Endothelial cell (in vitro differentiated cells): ENCODE results near the gene PLPPR1. TPM values are rescaled to one million over a fixed set of nuclear protein-coding genes. Genes with fewer than 3 reads are reported as not detected.

ENCODE experiments used
- DNase-seq: peaks from one replicate; pipeline ENCODE4 v3.0.0; 2021; ENCODE audit warnings: low spot score
- H3K27ac Mint-ChIP-seq: one replicate; pipeline ENCODE4 v1.8.0; 2021; ENCODE audit warnings: mixed read lengths, inconsistent platforms; ENCODE audit not compliant: unreplicated experiment
- H3K27me3 Mint-ChIP-seq: one replicate; pipeline ENCODE4 v1.8.0; 2021; ENCODE audit warnings: mild to moderate bottlenecking, moderate library complexity, mixed read lengths, inconsistent platforms; ENCODE audit not compliant: unreplicated experiment
- H3K36me3 Mint-ChIP-seq: one replicate; pipeline ENCODE4 v1.8.0; 2021; ENCODE audit warnings: mild to moderate bottlenecking, low read depth, mixed read lengths, inconsistent platforms; ENCODE audit not compliant: unreplicated experiment
- H3K4me1 Mint-ChIP-seq: one replicate; pipeline ENCODE4 v1.8.0; 2021; ENCODE audit warnings: mild to moderate bottlenecking, mixed read lengths, inconsistent platforms; ENCODE audit not compliant: unreplicated experiment
- H3K4me3 Mint-ChIP-seq: one replicate; pipeline ENCODE4 v1.8.0; 2021; ENCODE audit warnings: mild to moderate bottlenecking, mixed read lengths, inconsistent platforms; ENCODE audit not compliant: unreplicated experiment
- H3K9me3 Mint-ChIP-seq: one replicate; pipeline ENCODE4 v1.8.0; 2021; ENCODE audit warnings: mixed read lengths, inconsistent platforms; ENCODE audit not compliant: unreplicated experiment
- total RNA-seq: library from RNA; stranded (reverse); fragmentation: NEBNext Ultra II Directional; extraction: Animal tissue kit (Norgen Biotek cat#: 25700); gene quantifications from one replicate; pipeline ENCODE4 v1.2.1, GENCODE V29; 2021; ENCODE audit not compliant: unreplicated experiment
- TF ChIP-seq, protein P1 (sequence below): fragments of 200-600 bp; sonication (generic); IDR thresholded peaks from one replicate; pipeline ENCODE4 v1.5.0; 2021; ENCODE audit warnings: antibody characterized with exemption; ENCODE audit not compliant: unreplicated experiment

Gene PLPPR1
- total RNA-seq, 1 donor from 2014 or later = 0.15 TPM

DNA sequence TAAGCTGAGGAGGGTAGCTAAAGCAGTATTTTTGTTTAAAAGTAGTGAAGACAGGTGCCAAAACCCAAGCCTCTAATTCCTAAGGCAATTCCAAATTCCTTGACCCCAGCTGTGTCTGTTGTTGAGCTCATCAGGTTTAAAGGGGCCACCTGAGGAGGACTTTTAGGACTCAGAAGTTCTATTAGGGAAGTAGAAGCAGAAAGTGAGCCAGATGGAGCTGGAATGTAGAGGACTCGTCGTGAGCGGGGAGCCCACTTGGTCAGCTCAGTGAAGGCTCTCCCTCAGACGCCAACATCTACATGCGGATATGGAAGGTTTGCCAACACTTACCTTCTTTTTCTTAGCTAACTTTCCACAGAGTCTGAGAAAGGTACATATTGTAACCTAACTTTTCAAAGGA, 102.8 kb downstream of the PLPPR1 start:
- Mint-ChIP-seq H3K4me1 (no peaks in the 10 kb centered on the region), H3K4me3 (no peak overlapping the region), H3K9me3 (peaks cover 8% of the 10 kb centered on the region), H3K36me3 (peaks cover 8% of the 10 kb centered on the region), H3K27me3 (peaks cover 2% of the 10 kb centered on the region), H3K27ac (no peak overlapping the region)
- TF ChIP-seq, protein P1, sequence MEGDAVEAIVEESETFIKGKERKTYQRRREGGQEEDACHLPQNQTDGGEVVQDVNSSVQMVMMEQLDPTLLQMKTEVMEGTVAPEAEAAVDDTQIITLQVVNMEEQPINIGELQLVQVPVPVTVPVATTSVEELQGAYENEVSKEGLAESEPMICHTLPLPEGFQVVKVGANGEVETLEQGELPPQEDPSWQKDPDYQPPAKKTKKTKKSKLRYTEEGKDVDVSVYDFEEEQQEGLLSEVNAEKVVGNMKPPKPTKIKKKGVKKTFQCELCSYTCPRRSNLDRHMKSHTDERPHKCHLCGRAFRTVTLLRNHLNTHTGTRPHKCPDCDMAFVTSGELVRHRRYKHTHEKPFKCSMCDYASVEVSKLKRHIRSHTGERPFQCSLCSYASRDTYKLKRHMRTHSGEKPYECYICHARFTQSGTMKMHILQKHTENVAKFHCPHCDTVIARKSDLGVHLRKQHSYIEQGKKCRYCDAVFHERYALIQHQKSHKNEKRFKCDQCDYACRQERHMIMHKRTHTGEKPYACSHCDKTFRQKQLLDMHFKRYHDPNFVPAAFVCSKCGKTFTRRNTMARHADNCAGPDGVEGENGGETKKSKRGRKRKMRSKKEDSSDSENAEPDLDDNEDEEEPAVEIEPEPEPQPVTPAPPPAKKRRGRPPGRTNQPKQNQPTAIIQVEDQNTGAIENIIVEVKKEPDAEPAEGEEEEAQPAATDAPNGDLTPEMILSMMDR = no peak
- no peak for DNase-seq

DNA sequence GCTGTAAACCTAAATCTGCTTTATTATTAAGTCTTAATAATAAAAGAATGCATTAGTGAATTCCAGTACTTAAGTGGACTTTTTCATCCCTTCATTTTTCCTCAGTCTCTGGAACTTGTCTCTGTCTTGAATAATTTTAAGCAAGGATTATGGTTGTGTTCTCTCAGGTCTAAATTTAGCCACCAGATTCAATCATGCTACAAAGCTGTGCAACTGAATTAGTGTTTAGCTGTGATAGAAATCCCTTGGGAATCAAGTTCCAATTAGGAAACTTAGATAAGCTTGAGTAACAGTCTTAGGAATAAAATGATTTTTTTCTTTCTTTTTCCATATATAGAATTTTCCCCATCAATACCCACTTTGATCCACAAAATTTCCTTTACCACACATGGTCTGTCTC, 104.3 kb downstream of the PLPPR1 start:
- TF ChIP-seq, protein P1 = no peak

DNA sequence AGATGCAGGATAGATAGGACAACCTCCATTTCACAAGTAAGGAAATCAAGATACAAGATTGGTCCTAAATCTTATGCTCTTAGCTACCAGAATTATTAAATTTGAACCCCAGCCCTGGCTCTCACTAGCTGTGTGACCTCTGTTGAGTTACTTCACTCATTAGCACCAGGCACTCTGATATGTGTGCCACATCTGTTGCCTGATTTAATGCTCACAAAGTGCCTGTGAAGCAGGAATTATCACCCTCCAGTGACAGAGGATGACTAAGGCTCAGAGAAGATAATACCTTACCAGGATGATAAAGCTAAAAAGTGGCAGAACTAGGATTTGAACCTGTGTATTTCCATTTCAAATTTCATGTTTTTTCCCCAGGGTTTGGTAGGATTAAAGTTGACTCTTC, 110.0 kb downstream of the PLPPR1 start:
- no peaks in the 10 kb centered on the region for H3K27me3 Mint-ChIP-seq
- DNase-seq = no peak
- TF ChIP-seq, protein P1 = no peak
- no peak overlapping the region for H3K4me3 Mint-ChIP-seq
- no peaks in the 10 kb centered on the region for H3K36me3 Mint-ChIP-seq
- H3K4me1 Mint-ChIP-seq = no peaks in the 10 kb centered on the region
- H3K9me3 Mint-ChIP-seq = no peaks in the 10 kb centered on the region
- H3K27ac Mint-ChIP-seq = no peak overlapping the region

More for the DNA sequence above, 104.3 kb downstream of the PLPPR1 start:
- no peaks in the 10 kb centered on the region for H3K9me3 Mint-ChIP-seq
- H3K36me3 Mint-ChIP-seq = no peaks in the 10 kb centered on the region
- H3K4me1 Mint-ChIP-seq = no peaks in the 10 kb centered on the region
- no peak overlapping the region for H3K4me3 Mint-ChIP-seq
- H3K27ac Mint-ChIP-seq = no peak overlapping the region
- no peak for DNase-seq
- no peaks in the 10 kb centered on the region for H3K27me3 Mint-ChIP-seq

DNA sequence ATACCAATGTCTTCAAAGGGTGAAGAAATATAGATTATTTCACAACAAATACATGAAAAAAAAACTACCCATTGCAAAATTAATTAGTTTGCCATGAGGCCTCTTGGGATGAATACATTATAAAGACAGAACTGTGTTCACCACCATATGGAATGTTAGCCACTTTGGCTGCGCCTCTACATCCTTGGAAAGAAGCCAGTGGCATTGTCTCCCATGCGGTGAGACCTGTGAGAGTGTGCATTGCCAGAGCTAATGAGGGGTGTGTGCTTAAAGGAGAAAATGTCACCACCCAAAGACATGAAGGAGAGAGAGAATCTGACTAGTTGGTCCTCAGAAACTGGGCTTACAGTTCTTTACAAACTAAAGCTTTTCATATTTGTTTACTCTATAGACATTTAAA, 110.6 kb downstream of the PLPPR1 start:
- Mint-ChIP-seq H3K36me3 (no peaks in the 10 kb centered on the region), H3K27me3 (no peaks in the 10 kb centered on the region), H3K4me1 (no peaks in the 10 kb centered on the region), H3K4me3 (no peak overlapping the region), H3K9me3 (no peaks in the 10 kb centered on the region), H3K27ac (no peak overlapping the region)
- TF ChIP-seq, protein P1 = no peak
- no peak for DNase-seq

DNA sequence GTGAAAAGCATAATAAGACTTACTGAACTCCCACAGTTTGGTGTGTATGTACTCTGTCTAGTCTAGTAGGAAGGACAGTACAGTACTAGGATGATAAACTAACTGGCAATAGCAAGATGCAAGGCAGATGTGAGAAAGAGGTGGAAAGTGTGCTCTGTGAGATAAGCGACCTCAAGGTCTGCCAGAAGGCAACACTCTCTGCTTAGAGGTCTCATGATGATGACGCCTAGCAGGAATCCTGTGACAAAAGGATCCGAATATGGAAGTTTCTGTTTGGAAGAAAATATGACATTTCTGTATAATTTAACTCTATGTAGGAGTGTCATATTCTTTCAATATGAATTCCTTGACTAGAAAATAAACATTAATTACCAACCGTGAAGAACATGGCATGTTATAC, 112.2 kb downstream of the PLPPR1 start:
- no peak for DNase-seq
- TF ChIP-seq, protein P1 = no peak
- Mint-ChIP-seq H3K4me3 (no peak overlapping the region), H3K36me3 (no peaks in the 10 kb centered on the region), H3K9me3 (no peaks in the 10 kb centered on the region), H3K4me1 (no peaks in the 10 kb centered on the region), H3K27ac (no peak overlapping the region), H3K27me3 (no peaks in the 10 kb centered on the region)
